Subcutaneous abdominal adipose tissue (tissue), 5 donors: Measurements from ENCODE around the gene ASH1L.
A peak's percentile ranks its signal among the peaks of the same experiment; 100 is the strongest.
"Not testable (repeated sequence)": the region's sequence is repeated elsewhere in the genome, so short reads cannot be mapped to it uniquely, and the experiment has no call there.

ENCODE experiments used
- H3K27ac ChIP-seq: one replicate; pipeline ENCODE4 v1.7.0; 2013; ENCODE audit warnings: low read depth, mild to moderate bottlenecking, inconsistent platforms, low read length, moderate library complexity
- H3K27me3 ChIP-seq, 5 donors: one replicate each; pipeline ENCODE4 v1.7.0; 2013; ENCODE audit warnings: low read length in 5 of 5, inconsistent platforms in 1 of 5; ENCODE audit not compliant: control insufficient read depth in 5 of 5, insufficient read depth in 4 of 5
- H3K36me3 ChIP-seq, 5 donors: one replicate each; pipeline ENCODE4 v1.7.0; 2013; ENCODE audit warnings: low read length in 5 of 5; ENCODE audit not compliant: control insufficient read depth in 5 of 5, insufficient read depth in 5 of 5
- H3K4me1 ChIP-seq, 5 donors: one replicate each; pipeline ENCODE4 v1.7.0; 2013; ENCODE audit warnings: low read length in 5 of 5, mild to moderate bottlenecking in 3 of 5, moderate library complexity in 1 of 5; ENCODE audit not compliant: control insufficient read depth in 5 of 5, insufficient read depth in 5 of 5
- H3K4me3 ChIP-seq, 5 donors: one replicate each; pipeline ENCODE4 v1.7.0; 2013; ENCODE audit warnings: low read length in 5 of 5, low read depth in 1 of 5
- H3K9ac ChIP-seq, 5 donors: one replicate each; pipeline ENCODE4 v1.7.0; 2013; ENCODE audit warnings: low read length in 5 of 5, mild to moderate bottlenecking in 4 of 5, moderate library complexity in 3 of 5
- H3K9me3 ChIP-seq, 5 donors: one replicate each; pipeline ENCODE4 v1.7.0; 2013; ENCODE audit warnings: low read length in 5 of 5; ENCODE audit not compliant: control insufficient read depth in 5 of 5
- donor health status: healthy.
- donor health status: healthy.
- donor health status: healthy.
- donor health status: healthy.
- donor health status: healthy.

Gene ASH1L

GRCh38 chr1:155522069-155522468 lies 40.5 kb downstream of the ASH1L start:
- Histone ChIP-seq H3K4me3 (no peak overlapping the region), H3K9ac (no peak overlapping the region), H3K36me3 (peaks cover 0 to 6% (median 2%) of the 10 kb centered on the region in 5 donors), H3K4me1 (peaks cover 0 to 6% (median 0%) of the 10 kb centered on the region in 5 donors), H3K27ac (no peak overlapping the region), H3K9me3 (no peaks in the 10 kb centered on the region), H3K27me3 (no peaks in the 10 kb centered on the region)

DNA sequence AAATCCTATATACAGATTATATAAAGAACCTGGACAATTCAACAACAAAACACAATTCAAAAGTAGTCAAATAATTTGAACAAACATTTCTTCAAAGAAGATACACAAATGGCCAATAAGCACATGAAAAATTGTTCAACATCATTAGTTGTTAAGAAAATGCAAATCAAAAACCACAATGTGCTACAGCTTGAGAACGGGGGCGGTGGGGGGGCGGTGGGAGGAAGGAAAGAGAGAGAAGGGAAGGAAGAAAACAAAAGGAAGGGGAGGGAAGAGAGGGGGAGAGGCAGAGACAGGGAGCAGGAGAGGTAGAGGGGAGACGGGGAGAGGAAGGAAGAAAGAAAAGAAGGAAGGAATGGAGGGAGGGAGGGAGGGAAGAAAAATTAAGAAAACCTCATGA lies 44.1 kb downstream of the ASH1L start:
- Histone ChIP-seq H3K9ac (no peak overlapping the region), H3K4me3 (no peak overlapping the region), H3K36me3 (peaks cover 0 to 6% (median 2%) of the 10 kb centered on the region in 5 donors), H3K27me3 (no peaks in the 10 kb centered on the region), H3K9me3 (no peaks in the 10 kb centered on the region), H3K4me1 (peaks cover 0 to 4% (median 0%) of the 10 kb centered on the region in 5 donors), H3K27ac (no peak overlapping the region)

DNA sequence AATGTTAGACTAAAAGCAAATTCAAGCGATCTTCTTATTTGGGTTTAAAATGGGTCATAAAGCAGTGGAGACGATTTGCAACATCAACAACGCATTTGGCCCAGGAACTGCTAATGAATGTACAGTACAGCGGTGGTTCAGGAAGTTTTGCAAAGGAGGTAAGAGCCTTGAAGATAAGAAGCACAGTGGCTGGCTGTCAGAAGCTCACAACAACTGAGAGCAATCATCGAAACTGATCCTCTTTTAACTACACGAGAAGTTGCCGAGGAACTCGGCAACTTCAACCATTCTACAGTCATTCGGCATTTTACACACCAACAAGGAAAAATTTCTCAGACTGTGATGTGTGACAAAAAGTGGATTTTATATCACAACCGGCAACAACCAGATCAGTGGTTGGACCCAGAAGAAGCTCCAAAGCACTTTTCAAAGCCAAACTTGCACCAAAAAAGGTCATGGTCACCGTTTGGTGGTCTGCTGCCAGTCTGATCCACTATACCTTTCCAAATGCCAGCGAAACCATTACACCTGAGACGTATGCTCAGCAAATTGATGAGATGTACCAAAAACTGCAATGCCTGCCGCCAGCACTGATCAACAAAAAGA lies 47.9 kb downstream of the ASH1L start:
- Histone ChIP-seq H3K4me1 (no peaks in the 10 kb centered on the region), H3K9ac (no peak overlapping the region), H3K36me3 (peaks cover 0 to 6% (median 1%) of the 10 kb centered on the region in 5 donors), H3K4me3 (no peak overlapping the region), H3K27ac (no peak overlapping the region), H3K9me3 (no peaks in the 10 kb centered on the region), H3K27me3 (no peaks in the 10 kb centered on the region)

GRCh38 chr1:155513300-155513916 lies 49.2 kb downstream of the ASH1L start:
- Histone ChIP-seq H3K27ac (no peak overlapping the region), H3K4me1 (peaks cover 0 to 2% (median 0%) of the 10 kb centered on the region in 5 donors), H3K4me3 (no peak overlapping the region), H3K27me3 (no peaks in the 10 kb centered on the region), H3K9ac (no peak overlapping the region), H3K36me3 (peaks cover 0 to 2% (median 0%) of the 10 kb centered on the region in 5 donors), H3K9me3 (no peaks in the 10 kb centered on the region)

DNA sequence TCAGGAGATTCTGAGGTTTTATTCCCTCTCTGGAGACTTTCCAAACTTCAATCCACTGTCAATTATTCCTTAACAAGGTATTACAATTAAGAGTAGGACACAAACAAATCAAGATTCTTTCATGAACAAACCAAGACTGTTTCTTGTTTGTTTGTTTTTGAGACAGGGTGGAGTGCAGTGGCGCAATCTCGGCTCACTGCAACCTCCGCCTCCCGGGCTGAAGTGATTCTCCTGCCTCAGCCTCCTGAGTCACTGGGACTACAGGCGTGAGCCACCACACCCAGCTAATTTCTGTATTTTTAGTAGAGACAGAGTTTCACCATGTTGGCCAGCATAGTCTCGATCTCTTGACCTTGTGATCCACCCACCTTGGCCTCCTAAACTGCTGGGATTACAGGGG lies 51.2 kb downstream of the ASH1L start:
- not testable (repeated sequence) for H3K36me3 ChIP-seq, H3K27ac ChIP-seq, H3K27me3 ChIP-seq, H3K9ac ChIP-seq, H3K4me3 ChIP-seq, H3K9me3 ChIP-seq
- H3K4me1 ChIP-seq: peaks cover 0 to 13% (median 9%) of the 10 kb centered on the region in 5 donors

DNA sequence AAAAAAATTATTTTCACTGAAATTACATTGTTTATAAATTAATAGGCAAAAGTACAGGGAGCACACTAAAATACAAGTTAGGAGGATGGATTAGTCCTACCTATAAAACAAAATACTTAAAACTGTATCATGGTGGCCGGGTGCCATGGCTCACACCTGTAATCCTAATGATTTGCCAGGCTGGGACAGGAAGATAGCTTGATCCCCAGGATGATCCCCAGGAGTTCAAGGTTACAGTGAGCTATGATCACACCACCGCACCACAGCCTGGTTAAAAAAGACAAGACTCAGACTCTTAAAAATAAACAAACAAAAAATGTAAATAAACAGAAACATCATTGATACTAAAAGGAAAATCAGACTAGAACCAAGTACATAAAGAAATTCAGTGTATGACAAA lies 53.5 kb downstream of the ASH1L start:
- H3K27ac ChIP-seq: no peak overlapping the region
- no peaks in the 10 kb centered on the region for H3K9me3 ChIP-seq
- H3K9ac ChIP-seq: no peak overlapping the region
- no peaks in the 10 kb centered on the region for H3K27me3 ChIP-seq
- peaks cover 0 to 13% (median 12%) of the 10 kb centered on the region in 5 donors for H3K4me1 ChIP-seq
- H3K36me3 ChIP-seq: peaks cover 0 to 2% (median 0%) of the 10 kb centered on the region in 5 donors
- no peak overlapping the region for H3K4me3 ChIP-seq

DNA sequence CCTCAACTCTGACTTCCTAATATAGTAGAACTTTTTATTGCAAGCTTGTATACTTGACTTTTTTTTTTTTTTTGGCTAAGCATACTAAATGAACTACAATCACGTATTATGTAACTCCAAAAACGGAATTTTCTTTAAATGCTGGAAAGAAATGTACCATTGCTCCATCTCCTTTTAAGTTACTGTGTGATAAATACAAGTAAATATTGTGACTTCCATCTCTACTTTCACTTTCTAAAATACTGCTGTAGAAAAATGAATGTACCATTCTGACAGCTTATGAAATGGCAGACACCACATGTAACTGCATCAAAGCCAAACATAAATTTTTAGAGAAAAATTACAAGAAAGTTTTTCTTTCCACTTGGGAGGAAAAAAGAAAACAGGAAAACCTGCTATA lies 54.7 kb downstream of the ASH1L start:
- H3K27me3 ChIP-seq: no peaks in the 10 kb centered on the region
- H3K9me3 ChIP-seq: no peaks in the 10 kb centered on the region
- H3K4me3 ChIP-seq: no peak overlapping the region
- no peak overlapping the region for H3K27ac ChIP-seq
- peaks cover 0 to 13% (median 12%) of the 10 kb centered on the region in 5 donors for H3K4me1 ChIP-seq
- peak overlapping the region in 1 of 5 donors; percentile 30 for H3K9ac ChIP-seq
- peaks cover 0 to 2% (median 0%) of the 10 kb centered on the region in 5 donors for H3K36me3 ChIP-seq

- not testable (repeated sequence) for H3K27ac ChIP-seq, H3K9ac ChIP-seq
- peaks cover 0 to 13% (median 12%) of the 10 kb centered on the region in 5 donors for H3K4me1 ChIP-seq
Observed at GRCh38 chr1:155505963-155506362, 56.6 kb downstream of the ASH1L start.

DNA sequence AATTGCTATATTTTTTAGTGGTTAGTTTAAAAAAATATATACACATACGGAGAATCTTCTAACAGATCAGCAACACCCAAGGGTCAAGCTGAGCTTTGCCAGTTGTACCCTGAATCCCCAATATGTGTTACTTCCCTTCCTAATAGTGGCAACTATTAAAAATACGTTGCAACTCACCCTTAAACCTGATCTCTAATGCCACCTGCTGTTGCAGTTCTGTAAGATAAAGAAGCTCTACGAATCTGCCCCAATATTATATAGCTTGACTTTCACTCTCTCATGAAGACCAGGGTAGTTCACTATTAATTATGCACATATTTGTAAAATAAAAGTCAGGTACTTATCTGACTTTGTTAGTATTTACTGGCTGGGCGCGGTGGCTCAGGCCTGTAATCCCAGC lies 58.4 kb downstream of the ASH1L start:
- Histone ChIP-seq H3K27ac (no peak overlapping the region), H3K4me1 (peaks cover 0 to 26% (median 17%) of the 10 kb centered on the region in 5 donors)

More at GRCh38 chr1:155505963-155506362, 56.6 kb downstream of the ASH1L start:
- not testable (repeated sequence) for H3K9me3 ChIP-seq, H3K27me3 ChIP-seq, H3K36me3 ChIP-seq, H3K4me3 ChIP-seq

GRCh38 chr1:155499953-155500639 lies 62.5 kb downstream of the ASH1L start:
- no peak overlapping the region for H3K9ac ChIP-seq
- no peak overlapping the region for H3K4me3 ChIP-seq
- no peaks in the 10 kb centered on the region for H3K9me3 ChIP-seq
- H3K36me3 ChIP-seq: no peaks in the 10 kb centered on the region
- peak overlapping the region; percentile 32 for H3K27ac ChIP-seq
- H3K4me1 ChIP-seq: peaks cover 0 to 17% (median 10%) of the 10 kb centered on the region in 5 donors
- no peaks in the 10 kb centered on the region for H3K27me3 ChIP-seq

More for the DNA sequence above, 58.4 kb downstream of the ASH1L start:
- Histone ChIP-seq H3K9ac (no peak overlapping the region), H3K4me3 (no peak overlapping the region), H3K9me3 (no peaks in the 10 kb centered on the region), H3K27me3 (no peaks in the 10 kb centered on the region), H3K36me3 (no peaks in the 10 kb centered on the region)
